GM19193 (cell line): ENCODE results near the gene TGFBR3L.

Source experiments
- POLR2A ChIP-seq: IDR thresholded peaks from 4 replicates; pipeline ENCODE4 v1.6.1; 2011; ENCODE audit not compliant: insufficient read depth, insufficient read length; ENCODE audit errors: extremely low read depth

Gene TGFBR3L

DNA sequence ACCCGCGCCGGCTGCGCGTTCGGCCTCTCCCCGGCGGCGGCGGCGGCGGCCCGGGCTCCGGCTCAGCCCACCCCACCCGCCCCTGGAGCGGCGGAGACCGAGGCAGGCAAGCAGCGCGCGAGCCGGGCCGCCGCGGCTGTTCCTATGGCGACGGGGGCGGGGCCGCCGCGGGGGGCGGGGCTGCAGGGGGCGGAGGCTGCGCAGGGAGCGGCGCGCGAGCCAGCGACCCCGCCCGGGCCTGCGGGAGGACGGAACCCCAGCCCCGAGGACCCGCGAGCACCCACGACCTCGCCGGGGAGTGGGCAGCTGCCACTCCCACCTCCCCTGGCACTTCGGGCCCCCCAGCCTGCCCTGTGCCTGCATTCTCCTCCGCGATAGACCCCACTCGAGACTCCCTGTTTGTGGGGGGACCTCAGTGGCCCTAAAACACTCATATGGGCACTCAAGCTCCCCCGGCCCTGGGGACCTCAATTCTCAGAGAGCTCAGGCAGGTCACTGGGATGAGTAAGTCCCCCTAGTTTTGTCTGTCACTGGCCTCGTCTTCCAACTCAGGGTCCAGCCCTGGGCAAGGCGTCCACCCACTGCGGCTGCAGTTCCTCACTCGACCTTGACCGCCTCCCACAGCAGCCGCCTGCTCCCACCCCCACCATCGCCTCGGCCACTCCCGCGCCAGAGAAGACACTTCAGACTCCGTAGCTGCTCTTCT, 11.5 kb downstream of the TGFBR3L start, which contains the start of gene CTXN1:
CTXN1 (minus strand) TSS at position 115 of the 706 bp plus-strand sequence. CDS start 597 bp downstream, outside the sequence.
- peak; percentile 12 for TF ChIP-seq POLR2A

DNA sequence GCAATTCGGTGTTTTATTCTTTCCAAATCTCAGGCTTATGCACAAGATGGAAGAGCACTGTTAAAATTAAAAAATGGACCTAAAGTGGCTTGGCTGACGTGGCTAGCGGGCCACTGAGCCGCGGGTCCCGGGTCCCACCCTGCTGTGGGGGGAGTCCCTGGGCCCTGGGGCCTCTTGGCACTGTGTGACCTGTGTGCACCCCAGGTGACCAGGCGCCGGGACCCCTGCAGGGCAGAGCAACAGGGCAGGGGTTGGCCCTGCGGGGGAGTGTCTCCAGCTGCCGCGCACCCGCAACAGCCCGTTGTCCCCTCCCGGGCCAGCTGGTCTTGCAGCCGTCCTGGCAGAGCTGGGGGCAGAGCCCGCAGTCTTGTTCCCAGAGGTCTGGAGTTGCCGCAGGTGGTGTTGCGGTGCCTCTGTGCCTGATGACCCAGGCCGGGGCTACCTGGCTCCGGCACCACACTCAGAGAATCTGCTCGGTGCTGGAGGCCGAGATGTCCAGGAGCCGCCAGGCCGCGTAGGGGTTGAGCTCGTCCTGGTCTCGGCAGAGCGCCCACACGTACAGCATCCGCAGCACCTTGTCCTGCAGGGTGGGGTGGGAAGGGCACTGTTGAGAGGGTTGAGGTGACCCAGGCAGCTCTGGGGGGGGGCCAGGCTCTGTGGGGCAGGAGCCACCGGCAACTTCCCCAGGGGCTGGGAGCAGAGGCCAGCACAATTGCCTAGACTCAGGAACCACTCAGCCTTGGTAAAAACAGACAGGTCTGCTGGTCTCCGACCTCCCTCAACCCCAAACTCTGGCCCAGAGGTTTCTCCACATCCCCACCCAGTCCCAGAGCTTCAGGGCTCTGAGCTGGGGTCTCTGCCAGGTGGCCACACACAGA, 12.3 kb downstream of the TGFBR3L start:
- peak; percentile 0 for TF ChIP-seq POLR2A

DNA sequence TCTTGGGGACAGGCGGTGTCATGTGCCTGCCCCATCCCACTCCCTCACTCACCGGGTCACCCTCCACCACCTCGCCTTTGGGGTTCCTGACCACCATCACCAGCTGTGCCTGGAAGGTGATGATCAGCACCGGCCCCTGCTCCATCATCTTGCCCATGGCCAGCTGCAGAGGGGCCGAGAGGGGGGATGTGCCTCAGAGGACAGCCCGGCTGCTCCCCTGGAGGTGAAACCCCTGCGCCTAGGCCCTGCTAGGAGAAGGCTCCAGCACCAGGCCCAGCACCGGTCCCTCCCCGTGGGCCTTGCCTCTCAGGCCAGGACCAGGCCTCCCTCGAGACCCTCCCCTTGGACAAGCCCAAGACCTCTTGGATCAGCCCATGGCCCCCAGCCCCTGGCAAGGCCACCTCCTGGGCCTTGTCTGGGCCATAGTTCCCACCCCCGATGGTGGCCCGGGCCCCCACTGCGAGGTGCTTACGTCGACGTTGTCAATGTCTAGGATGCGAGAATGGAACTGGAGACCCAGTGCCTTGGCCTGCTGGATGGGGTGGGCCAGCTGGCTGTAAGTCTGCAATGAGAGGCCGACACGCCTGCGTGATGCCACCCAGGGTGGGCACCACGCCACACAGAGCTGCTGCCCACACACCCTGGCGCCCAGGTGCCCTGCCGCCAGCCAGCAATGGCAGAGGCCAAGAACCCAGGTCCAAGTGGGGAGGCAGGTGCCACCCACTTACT, 13.1 kb downstream of the TGFBR3L start:
- peak; percentile 12 for TF ChIP-seq POLR2A

DNA sequence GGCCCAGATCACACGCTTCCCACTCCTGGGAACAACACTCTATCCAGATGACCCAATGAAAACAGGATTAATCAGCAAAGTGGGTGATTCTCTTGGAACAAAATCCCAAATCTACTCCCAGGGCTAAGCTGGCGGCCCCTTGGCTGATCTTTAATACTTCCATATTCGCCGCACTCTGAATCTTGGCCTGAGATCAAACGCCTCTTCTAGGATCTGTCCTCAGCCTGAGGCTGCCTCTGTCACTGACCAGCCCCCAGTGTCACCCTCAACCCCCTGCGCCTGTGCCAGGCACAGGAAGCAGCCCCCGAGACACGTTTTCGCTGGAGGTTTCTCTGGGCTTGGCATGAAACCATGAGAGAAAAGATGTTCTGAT, 13.7 kb downstream of the TGFBR3L start:
- TF ChIP-seq POLR2A = no peak

DNA sequence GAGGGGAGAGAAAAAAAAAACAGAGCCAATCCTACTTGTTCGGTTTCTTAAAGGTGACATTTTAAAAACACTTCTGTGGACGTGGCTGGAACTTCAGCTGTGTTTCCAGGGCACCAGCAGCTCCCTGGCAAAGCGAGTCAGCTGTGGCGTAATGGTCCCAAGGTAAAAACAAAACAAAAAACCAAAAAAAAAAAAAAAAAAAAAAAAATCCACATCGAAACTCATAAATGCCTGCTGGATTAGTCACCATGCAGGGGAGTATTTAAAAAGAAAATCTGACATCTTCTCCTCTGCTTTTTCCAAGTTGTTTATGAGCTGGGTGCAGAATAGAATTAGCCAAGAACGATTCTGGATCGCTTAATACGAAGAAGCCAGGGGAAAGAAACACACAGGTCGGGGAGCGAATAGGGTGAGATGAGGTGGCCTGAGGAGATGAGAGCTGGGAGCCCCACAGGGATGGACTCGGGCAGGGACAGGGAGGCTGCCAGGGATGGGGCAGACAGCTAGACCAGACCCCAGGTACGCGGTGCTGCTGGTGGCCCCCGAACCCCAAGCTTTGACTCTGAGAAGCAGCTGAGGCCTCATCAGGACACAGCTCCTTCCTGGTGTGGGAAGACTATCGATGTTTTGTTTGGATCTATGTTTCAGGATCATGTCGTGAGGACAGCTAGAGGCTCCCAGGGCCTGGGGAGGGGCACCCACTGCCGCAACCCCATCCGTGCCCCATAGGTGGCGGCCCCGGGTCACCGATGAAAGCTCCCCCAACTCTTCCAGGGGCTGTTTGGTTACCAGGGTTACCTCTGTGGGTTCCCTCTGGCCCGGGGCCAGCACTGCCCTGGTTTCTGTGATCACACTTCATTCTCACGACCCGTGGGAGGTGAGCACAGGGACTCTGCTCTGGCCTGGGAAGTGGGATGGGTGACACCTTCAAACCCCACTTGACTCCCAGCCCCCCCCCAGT, 14.4 kb downstream of the TGFBR3L start:
- no peak for TF ChIP-seq POLR2A

DNA sequence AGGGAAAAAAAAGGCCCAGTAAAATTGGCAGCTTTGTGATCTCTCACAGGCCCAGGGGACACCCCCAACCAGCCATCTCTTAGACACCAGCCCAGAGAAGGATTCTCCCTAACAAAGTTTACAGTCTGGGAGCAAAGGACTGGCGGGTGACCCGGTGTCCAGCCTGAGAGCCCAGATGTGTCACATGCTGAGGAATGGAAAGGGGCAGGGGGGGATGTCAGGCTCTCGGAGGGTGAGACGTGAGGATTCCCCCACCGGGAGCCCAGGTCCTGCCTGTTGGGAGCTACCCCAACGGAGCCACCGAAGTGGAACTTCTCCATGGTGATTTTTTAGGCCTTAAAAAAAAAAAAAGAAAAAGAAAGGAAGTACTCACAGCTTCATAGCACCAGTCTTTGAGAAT, 16.1 kb downstream of the TGFBR3L start:
- TF ChIP-seq POLR2A = no peak

DNA sequence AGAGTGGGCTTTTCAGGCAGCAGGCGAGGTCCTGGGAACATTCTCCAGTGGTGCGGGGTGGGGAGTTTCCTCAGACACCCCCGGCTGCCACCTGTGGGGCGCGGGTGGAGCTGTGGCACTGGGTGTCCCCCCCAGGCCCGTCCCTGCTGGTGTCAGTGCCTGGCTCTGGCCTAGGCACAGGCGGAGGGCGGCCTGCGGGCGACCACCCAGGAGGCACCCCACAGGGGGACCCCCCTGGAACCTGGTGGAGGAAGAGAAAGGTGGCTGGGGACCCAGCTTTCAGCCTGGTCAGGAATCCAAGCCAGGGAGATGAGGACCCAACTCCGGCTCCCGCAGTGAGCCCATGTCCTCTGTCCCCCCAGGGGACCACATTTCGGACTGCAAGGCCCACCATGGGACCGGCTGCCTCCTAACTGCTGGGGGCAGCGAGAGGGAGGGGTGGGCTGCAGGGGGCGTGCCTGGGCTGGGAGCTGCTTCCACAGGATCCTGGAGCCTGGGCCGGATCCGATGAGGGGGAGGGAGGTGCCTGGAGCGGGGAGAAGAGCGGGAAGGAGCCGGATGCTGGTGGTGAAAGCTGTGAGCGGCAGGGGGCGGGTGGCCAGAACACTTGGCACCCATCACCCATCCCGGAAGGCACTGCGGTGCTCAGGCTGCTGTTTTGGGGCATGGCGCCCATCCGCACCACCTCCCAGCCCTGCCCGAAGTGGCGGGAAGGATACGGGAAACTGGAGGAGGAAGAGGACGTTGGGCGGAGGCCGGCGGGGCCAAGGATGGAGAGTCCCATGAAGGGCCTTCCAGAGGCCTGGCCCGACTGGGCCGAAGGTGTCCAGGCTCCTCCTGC, 16.8 kb downstream of the TGFBR3L start:
- TF ChIP-seq POLR2A = no peak

DNA sequence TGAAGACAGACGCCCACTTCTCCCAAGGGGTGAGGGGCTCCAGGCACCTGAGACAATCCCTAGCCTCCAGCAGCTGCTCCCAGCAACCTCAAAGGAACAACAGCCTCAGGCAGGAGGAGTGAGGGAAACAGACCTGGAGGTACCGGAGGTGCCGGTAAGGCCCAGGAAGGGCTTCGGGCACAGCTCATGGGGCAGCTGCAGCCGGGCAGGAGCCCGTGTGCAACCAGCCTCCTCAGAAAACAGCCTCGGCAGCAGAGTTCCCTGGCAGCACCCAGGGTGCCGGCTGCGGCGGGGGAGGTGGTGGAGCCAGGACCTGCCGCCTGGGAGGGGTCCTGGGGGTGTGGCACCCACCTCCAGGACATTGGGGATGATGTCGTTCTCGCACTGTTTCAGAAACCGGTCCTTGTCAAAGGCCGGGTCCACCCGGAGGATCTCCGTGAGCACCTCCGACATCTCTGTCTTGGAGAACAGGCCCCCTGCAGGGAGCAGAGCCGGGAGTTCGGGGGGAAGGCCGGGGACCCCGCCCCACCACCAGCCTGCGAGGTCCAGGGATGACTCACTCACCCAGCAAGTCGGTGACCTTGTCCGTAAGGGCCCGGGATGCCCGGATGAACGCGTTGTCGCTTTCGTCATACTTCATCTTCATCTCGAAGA, 17.8 kb downstream of the TGFBR3L start:
- no peak for TF ChIP-seq POLR2A

DNA sequence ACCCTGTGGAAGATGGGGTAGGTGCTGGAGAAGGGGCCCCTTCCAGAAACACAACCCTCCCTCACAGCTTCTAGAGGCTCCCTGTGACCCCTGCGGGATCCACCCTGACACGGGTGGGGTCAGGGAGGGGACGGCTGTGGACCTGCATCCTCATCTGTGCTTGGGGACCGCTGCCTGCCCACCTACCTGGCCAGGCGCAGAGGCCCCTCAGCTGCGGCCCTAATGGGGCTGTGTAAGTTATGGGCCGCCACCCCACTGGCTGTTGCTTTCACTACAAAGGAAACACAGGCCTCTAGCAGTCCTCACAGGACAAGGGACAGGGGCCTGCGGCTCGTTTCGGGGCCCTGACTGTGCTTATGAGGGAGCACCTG, 18.3 kb downstream of the TGFBR3L start:
- no peak for TF ChIP-seq POLR2A

DNA sequence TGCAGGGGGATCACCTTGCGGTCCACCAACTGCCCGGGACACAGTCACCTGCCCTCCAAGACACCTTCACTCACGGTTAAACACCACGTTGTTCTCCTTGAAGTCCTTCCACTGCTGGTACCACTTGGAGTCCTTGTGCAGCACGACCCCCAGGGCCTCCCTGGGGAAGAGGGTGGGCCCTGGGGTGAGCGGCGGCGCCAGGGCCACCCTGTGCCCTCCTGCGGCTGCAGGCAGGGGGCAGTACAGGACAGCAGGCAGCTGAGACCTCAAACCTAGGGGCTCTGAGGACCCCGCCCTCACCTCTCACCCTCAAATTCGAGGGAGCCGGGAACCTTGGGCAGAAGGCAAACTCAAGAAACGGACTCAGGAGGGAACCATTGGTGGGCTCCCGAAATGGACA, 18.8 kb downstream of the TGFBR3L start:
- no peak for TF ChIP-seq POLR2A

DNA sequence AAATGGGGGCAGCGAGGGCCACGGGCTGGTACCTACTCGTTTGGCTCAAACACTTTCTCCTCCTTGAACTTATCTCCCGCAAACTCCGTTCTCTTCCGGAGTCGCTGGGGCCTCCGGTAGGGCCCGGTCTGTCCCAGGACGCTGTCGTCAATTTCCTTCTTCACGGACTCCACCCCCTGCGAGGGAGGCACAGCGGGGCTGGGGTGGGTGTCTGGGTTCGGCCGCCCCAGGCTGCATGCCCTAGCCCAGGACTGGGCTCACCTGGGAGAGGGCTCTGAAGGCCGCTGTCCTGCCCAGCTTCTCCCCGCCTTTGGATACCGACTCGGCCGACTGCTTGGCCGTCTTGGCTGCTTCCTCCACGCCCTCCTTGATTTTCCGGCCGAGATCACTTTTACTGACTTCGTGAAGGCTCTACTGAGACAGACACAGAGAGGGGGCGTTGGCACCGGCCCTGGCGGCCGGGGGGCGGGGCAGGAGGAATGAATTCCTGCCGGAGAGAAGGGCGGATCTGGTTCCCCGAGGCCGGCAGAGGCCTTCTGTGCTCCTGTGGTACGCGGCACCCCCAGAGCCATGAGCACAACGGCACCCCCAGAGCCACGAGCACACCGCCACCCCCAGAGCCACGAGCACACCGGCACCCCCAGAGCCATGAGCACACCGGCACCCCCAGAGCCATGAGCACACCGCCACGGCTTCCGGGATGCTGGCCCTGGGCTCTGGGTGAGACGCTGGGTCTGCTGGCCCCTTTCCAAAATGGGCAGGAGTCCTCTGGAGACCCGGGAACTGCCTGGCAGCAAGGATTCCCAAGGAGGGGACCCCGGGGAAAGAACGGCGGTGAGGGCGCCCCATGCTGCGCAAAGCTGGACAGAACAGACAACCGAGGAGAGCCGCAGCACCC, 19.4 kb downstream of the TGFBR3L start:
- no peak for TF ChIP-seq POLR2A

DNA sequence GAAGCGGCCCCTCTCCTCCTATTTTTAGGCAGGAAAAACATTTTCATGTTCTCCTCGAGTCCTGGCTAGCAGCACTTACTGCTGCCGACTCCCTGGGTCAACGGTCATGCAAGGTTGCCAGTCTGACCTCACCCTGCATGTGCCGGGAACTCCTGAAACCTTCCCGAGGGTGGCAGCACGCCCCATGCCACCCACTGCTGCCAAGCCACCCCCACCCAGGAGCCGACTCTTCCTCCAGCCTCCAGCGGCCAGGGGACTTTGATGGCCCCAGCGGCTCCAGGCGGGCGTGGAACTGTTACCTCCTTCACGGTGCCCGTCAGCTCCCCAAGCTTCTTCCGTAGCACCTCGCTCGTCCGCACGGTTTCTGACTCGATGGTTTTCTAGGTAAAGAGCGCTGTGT, 20.1 kb downstream of the TGFBR3L start:
- TF ChIP-seq POLR2A = no peak
